Fibroblast of lung (primary cell): ENCODE data around the gene NLGN1.

Source experiments
- CTCF ChIP-seq, 2 donors: IDR thresholded peaks in 1 of 2; conservative IDR thresholded peaks in 1 of 2; 1 replicate in 1 of 2; 2 replicates in 1 of 2; pipeline ENCODE4 v1.5.1; 2011 to 2012; ENCODE audit warnings: low read length in 2 of 2, control low read depth in 1 of 2, inconsistent platforms in 1 of 2, low read depth in 1 of 2, mild to moderate bottlenecking in 1 of 2
- EZH2 ChIP-seq: IDR thresholded peaks from 2 replicates; pipeline ENCODE4 v1.5.1; 2012; ENCODE audit warnings: low read length, control low read depth, mild to moderate bottlenecking; ENCODE audit errors: missing control alignments

GRCh38 chr3:173939331-173939730 lies 541.8 kb downstream of the NLGN1 start:
- TF ChIP-seq CTCF (conservative IDR thresholded peaks at IDR 0.05 in 1 of 2, IDR thresholded peaks at IDR 0.05 in 1 of 2; ENCODE audit: low read depth in 1 of 2, low read length in 2 of 2) (no peak), EZH2 (no peak)
